Endodermal cell (in vitro differentiated cells): ENCODE measurements around the gene KCNB1. TPM values are rescaled to one million over a fixed set of nuclear protein-coding genes. Genes with fewer than 3 reads are reported as not detected.

Source experiments
- DNase-seq: peaks from one replicate; pipeline ENCODE4 v3.0.0-alpha.2; 2017
- H3K27ac ChIP-seq: 2 replicates; pipeline ENCODE4 v1.5.1; 2013; ENCODE audit warnings: mild to moderate bottlenecking, low read depth, low read length, moderate library complexity
- H3K27me3 ChIP-seq: 2 replicates; pipeline ENCODE4 v1.6.1; 2013; ENCODE audit warnings: mild to moderate bottlenecking, low read length, moderate library complexity; ENCODE audit not compliant: insufficient read depth, control insufficient read depth, poor library complexity, severe bottlenecking
- H3K36me3 ChIP-seq: 2 replicates; pipeline ENCODE4 v1.7.0; 2013; ENCODE audit warnings: mild to moderate bottlenecking, low read length, moderate library complexity; ENCODE audit not compliant: control insufficient read depth, insufficient read depth
- H3K4me1 ChIP-seq: one replicate; pipeline ENCODE4 v1.7.0; 2013; ENCODE audit warnings: low read length; ENCODE audit not compliant: control insufficient read depth, insufficient read depth
- H3K4me3 ChIP-seq: 2 replicates; pipeline ENCODE4 v1.5.1; 2013; ENCODE audit warnings: mild to moderate bottlenecking, low read length, moderate library complexity
- H3K9ac ChIP-seq: 2 replicates; pipeline ENCODE4 v1.6.1; 2013; ENCODE audit warnings: mild to moderate bottlenecking, low read length, moderate library complexity; ENCODE audit not compliant: poor library complexity, severe bottlenecking; ENCODE audit errors: extremely low read depth
- H3K9me3 ChIP-seq: 2 replicates; pipeline ENCODE4 v1.6.1; 2013; ENCODE audit warnings: mild to moderate bottlenecking, low read length, moderate library complexity; ENCODE audit not compliant: control insufficient read depth
- H3K27ac Mint-ChIP-seq: 2 replicates; pipeline ENCODE4 v1.8.0; 2020; ENCODE audit warnings: mixed read lengths
- H3K27me3 Mint-ChIP-seq: 2 replicates; pipeline ENCODE4 v1.8.0; 2021; ENCODE audit warnings: mild to moderate bottlenecking, mixed read lengths; ENCODE audit not compliant: insufficient read depth
- H3K36me3 Mint-ChIP-seq: 2 replicates; pipeline ENCODE4 v1.8.0; 2020; ENCODE audit warnings: low read depth, mixed read lengths
- H3K4me1 Mint-ChIP-seq: 2 replicates; pipeline ENCODE4 v1.8.0; 2020; ENCODE audit warnings: mixed read lengths
- H3K4me3 Mint-ChIP-seq: 2 replicates; pipeline ENCODE4 v1.8.0; 2020; ENCODE audit warnings: mild to moderate bottlenecking, moderate library complexity, mixed read lengths
- H3K9me3 Mint-ChIP-seq: 2 replicates; pipeline ENCODE4 v1.8.0; 2020; ENCODE audit warnings: mild to moderate bottlenecking, mixed read lengths
- WGBS, 2 experiments: methylation state at CpG; one replicate each; pipeline versions ENCODE4 v1.1.5 to v1.1.7; 2013; ENCODE audit warnings: missing lambda C conversion rate in 2 of 2, mixed read lengths in 1 of 2; ENCODE audit not compliant: insufficient coverage in 1 of 2, insufficient read length in 1 of 2; 5-methylcytosine and 5-hydroxymethylcytosine counted together
- total RNA-seq, 2 donors: library from RNA; stranded (reverse); fragmentation: NEBNext Ultra II Directional in 1 of 2; extraction: Animal tissue kit (Norgen Biotek cat#: 25700) in 1 of 2; gene quantifications; 2 replicates in 1 of 2; 3 replicates in 1 of 2; pipeline ENCODE4 v1.2.1, GENCODE V29; 2021
- TF ChIP-seq, protein P1 (sequence below): fragments of 200-600 bp; sonication (generic); conservative IDR thresholded peaks from 2 replicates; pipeline ENCODE4 v1.5.0; 2021; ENCODE audit warnings: antibody characterized with exemption, mild to moderate bottlenecking

The KCNB1 gene
- total RNA-seq, 2 donors from 2014 or later: 0.46 to 0.84 TPM

DNA sequence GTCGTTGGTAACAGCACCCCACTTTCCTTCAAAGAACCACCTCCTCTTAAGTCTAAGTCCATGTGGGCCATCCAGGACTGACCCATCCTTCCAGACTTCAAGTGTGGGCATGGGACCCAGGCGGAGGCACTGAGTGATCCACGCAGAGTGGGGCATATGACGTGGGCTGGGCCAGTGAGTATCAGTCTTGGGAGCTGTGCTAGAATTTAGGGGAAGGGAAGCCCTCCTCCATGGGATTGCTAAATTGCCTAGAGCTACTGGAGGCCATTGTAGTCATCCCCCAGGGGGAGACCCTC lies 35.3 kb upstream of the KCNB1 start:
- H3K27me3 Mint-ChIP-seq: no peaks in the 10 kb centered on the region

DNA sequence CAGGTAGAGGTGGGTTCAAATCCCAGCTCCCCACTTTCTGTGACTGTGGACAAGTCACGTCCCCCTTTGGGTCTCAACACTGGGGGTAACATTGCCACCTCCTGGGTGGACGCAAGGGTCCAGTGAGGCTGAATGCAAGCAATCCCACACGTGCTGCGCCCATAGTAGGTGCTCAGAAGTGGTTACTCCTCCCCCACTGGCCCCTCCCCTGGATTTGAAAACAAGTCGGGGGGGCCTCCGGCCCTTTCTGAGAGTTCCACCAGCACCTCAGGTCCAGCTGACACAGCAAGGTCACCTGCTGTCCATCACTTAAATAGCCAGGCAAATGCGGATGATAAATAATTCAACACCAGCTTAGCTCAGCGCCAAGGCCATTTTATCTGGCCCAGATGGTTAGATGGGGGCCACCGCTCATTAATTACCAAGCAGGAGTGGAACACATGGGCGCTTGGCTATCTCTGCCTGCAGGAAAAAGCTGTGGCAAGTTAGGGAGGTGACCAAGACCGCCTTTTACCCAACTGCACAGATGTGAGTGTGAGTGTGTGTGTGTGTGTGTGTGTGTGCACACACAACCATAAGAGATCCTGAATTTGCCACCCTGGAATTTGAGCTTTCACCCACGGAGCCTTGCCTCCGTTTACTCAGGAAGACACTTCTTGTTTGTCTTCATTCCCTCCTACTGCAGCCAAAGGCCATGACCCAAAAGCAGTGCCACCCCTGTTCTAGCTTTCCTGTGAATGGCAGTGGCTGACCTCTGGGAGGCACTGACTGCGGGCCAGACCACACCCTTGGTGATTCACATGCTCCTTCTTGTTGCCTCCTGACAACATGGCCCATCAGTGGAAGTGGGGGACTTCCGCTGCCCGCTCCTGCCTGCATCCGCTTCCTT lies 34.7 kb upstream of the KCNB1 start:
- Histone ChIP-seq H3K4me1 (no peaks in the 10 kb centered on the region), H3K9ac (no peak overlapping the region), H3K4me3 (no peak overlapping the region), H3K27me3 (no peaks in the 10 kb centered on the region), H3K36me3 (no peaks in the 10 kb centered on the region), H3K9me3 (no peaks in the 10 kb centered on the region), H3K27ac (no peak overlapping the region)
- Mint-ChIP-seq H3K36me3 (no peaks in the 10 kb centered on the region), H3K4me1 (no peaks in the 10 kb centered on the region), H3K4me3 (no peak overlapping the region), H3K9me3 (no peaks in the 10 kb centered on the region), H3K27ac (no peak overlapping the region), H3K27me3 (no peaks in the 10 kb centered on the region)
- no peak for DNase-seq
- TF ChIP-seq, protein P1, sequence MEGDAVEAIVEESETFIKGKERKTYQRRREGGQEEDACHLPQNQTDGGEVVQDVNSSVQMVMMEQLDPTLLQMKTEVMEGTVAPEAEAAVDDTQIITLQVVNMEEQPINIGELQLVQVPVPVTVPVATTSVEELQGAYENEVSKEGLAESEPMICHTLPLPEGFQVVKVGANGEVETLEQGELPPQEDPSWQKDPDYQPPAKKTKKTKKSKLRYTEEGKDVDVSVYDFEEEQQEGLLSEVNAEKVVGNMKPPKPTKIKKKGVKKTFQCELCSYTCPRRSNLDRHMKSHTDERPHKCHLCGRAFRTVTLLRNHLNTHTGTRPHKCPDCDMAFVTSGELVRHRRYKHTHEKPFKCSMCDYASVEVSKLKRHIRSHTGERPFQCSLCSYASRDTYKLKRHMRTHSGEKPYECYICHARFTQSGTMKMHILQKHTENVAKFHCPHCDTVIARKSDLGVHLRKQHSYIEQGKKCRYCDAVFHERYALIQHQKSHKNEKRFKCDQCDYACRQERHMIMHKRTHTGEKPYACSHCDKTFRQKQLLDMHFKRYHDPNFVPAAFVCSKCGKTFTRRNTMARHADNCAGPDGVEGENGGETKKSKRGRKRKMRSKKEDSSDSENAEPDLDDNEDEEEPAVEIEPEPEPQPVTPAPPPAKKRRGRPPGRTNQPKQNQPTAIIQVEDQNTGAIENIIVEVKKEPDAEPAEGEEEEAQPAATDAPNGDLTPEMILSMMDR: no peak
- WGBS, 2 experiments: 90 to 96% methylated on average over 13 to 17 of the region's 17 CpGs

More for the DNA sequence above, 35.3 kb upstream of the KCNB1 start:
- H3K9ac ChIP-seq: no peak overlapping the region
- no peak overlapping the region for H3K27ac ChIP-seq
- 96 to 97% methylated on average over 4 of the region's 4 CpGs for WGBS, 2 experiments
- H3K4me1 ChIP-seq: no peaks in the 10 kb centered on the region
- DNase-seq: no peak
- H3K27ac Mint-ChIP-seq: no peak overlapping the region
- no peaks in the 10 kb centered on the region for H3K9me3 Mint-ChIP-seq
- H3K4me3 ChIP-seq: no peak overlapping the region
- no peaks in the 10 kb centered on the region for H3K36me3 Mint-ChIP-seq
- H3K36me3 ChIP-seq: no peaks in the 10 kb centered on the region
- TF ChIP-seq, protein P1: no peak
- H3K4me1 Mint-ChIP-seq: no peaks in the 10 kb centered on the region
- H3K4me3 Mint-ChIP-seq: no peak overlapping the region
- no peaks in the 10 kb centered on the region for H3K27me3 ChIP-seq
- H3K9me3 ChIP-seq: no peaks in the 10 kb centered on the region

DNA sequence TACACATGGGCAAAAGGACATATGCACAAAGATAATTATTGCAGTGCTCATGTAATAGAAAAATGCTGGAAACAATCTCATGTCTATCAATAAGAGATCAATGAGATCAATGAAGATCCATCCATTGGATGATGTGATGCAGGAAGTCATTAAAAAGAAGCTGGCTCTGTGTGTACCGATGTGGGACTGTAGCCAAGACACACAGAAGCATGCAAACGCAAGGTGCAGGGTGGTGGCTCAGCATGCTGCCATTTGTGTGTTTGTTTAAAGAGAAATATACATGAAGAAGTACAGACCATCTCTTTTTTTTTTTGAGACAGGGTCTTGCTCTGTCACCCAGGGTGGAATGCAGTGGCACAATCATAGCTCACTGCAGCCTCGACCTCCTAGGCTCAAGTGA lies 33.1 kb upstream of the KCNB1 start:
- Mint-ChIP-seq H3K9me3 (no peaks in the 10 kb centered on the region), H3K36me3 (no peaks in the 10 kb centered on the region), H3K4me1 (no peaks in the 10 kb centered on the region), H3K27me3 (no peaks in the 10 kb centered on the region), H3K4me3 (no peak overlapping the region), H3K27ac (no peak overlapping the region)
- H3K36me3 ChIP-seq: no peaks in the 10 kb centered on the region
- H3K9ac ChIP-seq: no peak overlapping the region
- H3K4me1 ChIP-seq: no peaks in the 10 kb centered on the region
- 86 to 100% methylated on average over 1 to 3 of the region's 3 CpGs for WGBS, 2 experiments
- no peak overlapping the region for H3K27ac ChIP-seq
- H3K27me3 ChIP-seq: no peaks in the 10 kb centered on the region
- DNase-seq: no peak
- TF ChIP-seq, protein P1: no peak
- H3K4me3 ChIP-seq: no peak overlapping the region
- no peaks in the 10 kb centered on the region for H3K9me3 ChIP-seq
